Ishikawa (cell line): ENCODE results near the gene CYP4X1.
"Not testable (repeated sequence)": the region's sequence is repeated elsewhere in the genome, so short reads cannot be mapped to it uniquely, and the experiment has no call there.

Experiments
- EP300 ChIP-seq: IDR thresholded peaks from 2 replicates; pipeline ENCODE4 v1.6.1; 2012; ENCODE audit warnings: borderline replicate concordance
- ZBTB7A ChIP-seq: IDR thresholded peaks from 2 replicates; pipeline ENCODE4 v1.6.1; 2012; ENCODE audit warnings: low read depth
- TF ChIP-seq, protein P1 (sequence below): IDR thresholded peaks from 2 replicates; pipeline ENCODE4 v1.6.1; 2012
- TF ChIP-seq, protein P2 (sequence below): IDR thresholded peaks from 2 replicates; pipeline ENCODE4 v1.6.1; 2012

DNA sequence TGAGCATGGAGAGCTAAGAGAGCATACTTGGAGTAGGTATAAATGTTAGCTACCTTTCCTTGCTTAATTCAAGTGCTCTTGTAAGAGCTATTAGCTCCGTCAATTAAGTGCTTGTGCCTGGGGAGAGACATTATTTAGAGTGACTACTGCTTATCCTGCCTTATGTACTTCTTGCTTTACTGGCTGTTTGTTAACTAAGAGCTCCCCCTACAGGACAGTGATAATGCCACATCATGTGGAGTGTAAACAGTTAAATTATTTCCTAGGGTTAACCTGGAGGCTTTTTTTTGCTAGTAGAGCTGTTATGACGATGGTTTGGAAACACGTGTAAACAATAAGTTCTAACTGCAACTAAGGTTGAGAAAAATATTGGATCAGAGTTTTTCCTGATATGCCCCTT lies 68.0 kb downstream of the CYP4X1 start:
- TF ChIP-seq ZBTB7A, EP300: not testable (repeated sequence)
- TF ChIP-seq, protein P1, sequence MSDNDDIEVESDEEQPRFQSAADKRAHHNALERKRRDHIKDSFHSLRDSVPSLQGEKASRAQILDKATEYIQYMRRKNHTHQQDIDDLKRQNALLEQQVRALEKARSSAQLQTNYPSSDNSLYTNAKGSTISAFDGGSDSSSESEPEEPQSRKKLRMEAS: not testable (repeated sequence)
- TF ChIP-seq, protein P2, sequence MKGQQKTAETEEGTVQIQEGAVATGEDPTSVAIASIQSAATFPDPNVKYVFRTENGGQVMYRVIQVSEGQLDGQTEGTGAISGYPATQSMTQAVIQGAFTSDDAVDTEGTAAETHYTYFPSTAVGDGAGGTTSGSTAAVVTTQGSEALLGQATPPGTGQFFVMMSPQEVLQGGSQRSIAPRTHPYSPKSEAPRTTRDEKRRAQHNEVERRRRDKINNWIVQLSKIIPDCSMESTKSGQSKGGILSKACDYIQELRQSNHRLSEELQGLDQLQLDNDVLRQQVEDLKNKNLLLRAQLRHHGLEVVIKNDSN: not testable (repeated sequence)
